H1 (cell line): ENCODE results near the gene SMIM5. TPM values are rescaled to one million over a fixed set of nuclear protein-coding genes. Genes with fewer than 3 reads are reported as not detected.

Experiments
- CTCF ChIA-PET: fragments of 300-600 bp; sonication (Branson Sonifier 250); formaldehyde crosslinking; loops from one replicate; lab custom pipeline; 2021; ENCODE audit not compliant: partially characterized antibody; lab: Charles Lee
- POLR2A ChIA-PET: fragments of 300-600 bp; sonication (Branson Sonifier 250); formaldehyde crosslinking; loops from one replicate; lab custom pipeline; 2021; ENCODE audit warnings: inconsistent platforms; ENCODE audit not compliant: partially characterized antibody; lab: Charles Lee
- DNase-seq, 2 experiments: peaks; one replicate each; pipeline versions ENCODE4 v3.0.0 to v3.0.0-alpha.2; 2010 to 2022; ENCODE audit warnings: low spot score in 2 of 2, low read depth in 1 of 2, mixed read lengths in 1 of 2
- FAIRE-seq: peaks from 2 replicates; lab custom pipeline; 2011; peaks lifted over from hg19 to GRCh38; lab: Jason Lieb, UNC
- H2AFZ ChIP-seq: 2 replicates; pipeline ENCODE4 v1.8.1; 2012; ENCODE audit warnings: low read length, inconsistent platforms
- H2AK5ac ChIP-seq: 2 replicates; pipeline ENCODE4 v1.6.1; 2013; ENCODE audit warnings: low read depth, low read length
- H2BK120ac ChIP-seq: replicated peaks from 2 replicates; pipeline ENCODE3; 2013; ENCODE audit warnings: low read depth, low read length, inconsistent platforms
- H2BK12ac ChIP-seq: 2 replicates; pipeline ENCODE4 v1.6.1; 2013; ENCODE audit warnings: low read depth, low read length
- H2BK15ac ChIP-seq: 2 replicates; pipeline ENCODE4 v1.6.1; 2013; ENCODE audit warnings: low read length
- H2BK20ac ChIP-seq: 2 replicates; pipeline ENCODE4 v1.6.1; 2013; ENCODE audit warnings: low read length
- H2BK5ac ChIP-seq: 2 replicates; pipeline ENCODE4 v1.6.1; 2013; ENCODE audit warnings: low read depth, low read length
- H3K14ac ChIP-seq: 2 replicates; pipeline ENCODE4 v1.6.1; 2013; ENCODE audit warnings: inconsistent platforms; ENCODE audit not compliant: insufficient read length
- H3K18ac ChIP-seq: 2 replicates; pipeline ENCODE4 v1.6.1; 2013; ENCODE audit warnings: low read length; ENCODE audit errors: extremely low read depth
- H3K23ac ChIP-seq: 2 replicates; pipeline ENCODE4 v1.6.1; 2013; ENCODE audit warnings: inconsistent platforms; ENCODE audit not compliant: insufficient read length
- H3K23me2 ChIP-seq: 2 replicates; pipeline ENCODE4 v1.6.1; 2013; ENCODE audit warnings: low read depth, low read length
- H3K27ac ChIP-seq: 2 replicates; pipeline ENCODE4 v1.6.1; 2011; ENCODE audit warnings: low read depth, low read length, inconsistent platforms
- H3K27me3 ChIP-seq, 4 experiments: replicated peaks in 1 of 4; 1 replicate in 1 of 4; 2 replicates in 3 of 4; pipeline versions ENCODE4 v1.6.1 to v1.8.1; 2011 to 2013; ENCODE audit warnings: low read length in 3 of 4, mild to moderate bottlenecking in 3 of 4, inconsistent platforms in 2 of 4, mixed read lengths in 2 of 4, moderate library complexity in 1 of 4; ENCODE audit not compliant: control insufficient read depth in 3 of 4, insufficient read depth in 3 of 4; ENCODE audit errors: extremely low read depth in 1 of 4
- H3K36me3 ChIP-seq, 4 experiments: 2 replicates each; pipeline versions ENCODE4 v1.6.1 to v1.8.1; 2011 to 2013; ENCODE audit warnings: mild to moderate bottlenecking in 4 of 4, low read length in 3 of 4, moderate library complexity in 2 of 4, control low read depth in 1 of 4, inconsistent platforms in 1 of 4; ENCODE audit not compliant: insufficient read depth in 4 of 4, control insufficient read depth in 2 of 4
- H3K4ac ChIP-seq: replicated peaks from 2 replicates; pipeline ENCODE3; 2013; ENCODE audit warnings: low read length, low read depth, mixed read lengths, inconsistent platforms; ENCODE audit not compliant: insufficient read length
- H3K4me1 ChIP-seq, 4 experiments: replicated peaks in 1 of 4; 1 replicate in 1 of 4; 2 replicates in 3 of 4; pipeline versions ENCODE4 v1.6.1 to v1.8.1; 2011 to 2013; ENCODE audit warnings: low read length in 3 of 4, inconsistent platforms in 2 of 4, mixed read lengths in 1 of 4; ENCODE audit not compliant: insufficient read depth in 4 of 4, control insufficient read depth in 3 of 4
- H3K4me2 ChIP-seq, 2 experiments: 2 replicates each; pipeline versions ENCODE4 v1.6.1 to v1.8.1; 2011 to 2013; ENCODE audit warnings: low read depth in 2 of 2, low read length in 2 of 2, control low read depth in 1 of 2, inconsistent platforms in 1 of 2, mild to moderate bottlenecking in 1 of 2; ENCODE audit not compliant: insufficient read depth in 1 of 2
- H3K4me3 ChIP-seq, 4 experiments: fragments of 200-600, 300-600 bp in 1 of 4; sonication (generic), shearing (Covaris generic), sonication (Bioruptor Twin) in 1 of 4; 2 replicates each; pipeline versions ENCODE4 v1.5.1 to v1.8.1; 2011 to 2016; ENCODE audit warnings: low read length in 4 of 4, low read depth in 3 of 4, control low read depth in 2 of 4, inconsistent platforms in 2 of 4, mild to moderate bottlenecking in 2 of 4, mixed read lengths in 1 of 4, moderate library complexity in 1 of 4; ENCODE audit not compliant: insufficient read depth in 2 of 4; ENCODE audit errors: extremely low read depth in 1 of 4
- H3K56ac ChIP-seq: replicated peaks from 2 replicates; pipeline ENCODE3; 2013; ENCODE audit warnings: low read depth, mild to moderate bottlenecking, mixed read lengths, low read length, inconsistent platforms; ENCODE audit not compliant: insufficient read length
- H3K79me1 ChIP-seq: 2 replicates; pipeline ENCODE4 v1.6.1; 2013; ENCODE audit warnings: low read depth, low read length, control low read depth
- H3K79me2 ChIP-seq, 2 experiments: 2 replicates each; pipeline versions ENCODE4 v1.6.1 to v1.8.1; 2012 to 2013; ENCODE audit warnings: low read length in 2 of 2, mild to moderate bottlenecking in 2 of 2, inconsistent platforms in 1 of 2; ENCODE audit not compliant: insufficient read depth in 2 of 2, control insufficient read depth in 1 of 2
- H3K9ac ChIP-seq, 4 experiments: replicated peaks in 1 of 4; 1 replicate in 1 of 4; 2 replicates in 3 of 4; pipeline versions ENCODE4 v1.6.1 to v1.8.1; 2011 to 2013; ENCODE audit warnings: low read depth in 3 of 4, low read length in 3 of 4, control low read depth in 2 of 4, mild to moderate bottlenecking in 2 of 4, moderate library complexity in 2 of 4, inconsistent platforms in 1 of 4; ENCODE audit errors: extremely low read depth in 1 of 4
- H3K9me3 ChIP-seq, 2 experiments: 2 replicates each; pipeline versions ENCODE4 v1.6.1 to v1.8.1; 2012 to 2013; ENCODE audit warnings: mild to moderate bottlenecking in 2 of 2, moderate library complexity in 2 of 2, control low read depth in 1 of 2, inconsistent platforms in 1 of 2, low read depth in 1 of 2, low read length in 1 of 2, mixed read lengths in 1 of 2; ENCODE audit not compliant: insufficient read depth in 2 of 2
- H4K20me1 ChIP-seq, 2 experiments: replicated peaks in 1 of 2; 2 replicates each; pipeline versions ENCODE3 to v1.8.1; 2011 to 2013; ENCODE audit warnings: inconsistent platforms in 2 of 2, low read length in 2 of 2, mild to moderate bottlenecking in 1 of 2; ENCODE audit not compliant: insufficient read depth in 2 of 2, control insufficient read depth in 1 of 2
- H4K5ac ChIP-seq: 2 replicates; pipeline ENCODE4 v1.6.1; 2013; ENCODE audit warnings: low read length, low read depth, mixed read lengths, inconsistent platforms; ENCODE audit not compliant: insufficient read length
- H4K8ac ChIP-seq: 2 replicates; pipeline ENCODE4 v1.8.0; 2013; ENCODE audit warnings: mild to moderate bottlenecking, moderate library complexity, low read length, inconsistent platforms; ENCODE audit not compliant: insufficient read depth; ENCODE audit errors: extremely low read depth
- H4K91ac ChIP-seq: replicated peaks from 2 replicates; pipeline ENCODE3; 2013; ENCODE audit warnings: low read length, mixed read lengths, inconsistent platforms; ENCODE audit not compliant: insufficient read length
- CBX5 ChIP-seq: fragments of 300-800, 300-1000 bp; sonication (generic); IDR thresholded peaks from 2 replicates; pipeline ENCODE4 v1.7.1; 2016; ENCODE audit warnings: antibody characterized with exemption, low read length, low read depth
- CTCF ChIP-seq, 3 experiments: IDR thresholded peaks; 1 replicate in 2 of 3; 2 replicates in 1 of 3; pipeline versions ENCODE4 v1.5.1 to v1.6.1; 2011; ENCODE audit warnings: low read length in 3 of 3, mild to moderate bottlenecking in 3 of 3, inconsistent platforms in 2 of 3, low read depth in 1 of 3, moderate library complexity in 1 of 3; ENCODE audit not compliant: insufficient read depth in 1 of 3; ENCODE audit errors: control extremely low read depth in 1 of 3
- EGR1 ChIP-seq: IDR thresholded peaks from 2 replicates; pipeline ENCODE4 v1.6.1; 2011; ENCODE audit warnings: low read depth, low read length, borderline replicate concordance
- MAX ChIP-seq: IDR thresholded peaks from 2 replicates; pipeline ENCODE4 v1.6.1; 2012; ENCODE audit warnings: inconsistent platforms
- RAD21 ChIP-seq, 2 experiments: IDR thresholded peaks in 1 of 2; conservative IDR thresholded peaks in 1 of 2; 2 replicates each; pipeline ENCODE4 v1.6.1; 2011; ENCODE audit warnings: low read depth in 2 of 2, low read length in 2 of 2, improper control_type of control experiment in 1 of 2, inconsistent platforms in 1 of 2, mild to moderate bottlenecking in 1 of 2, moderate library complexity in 1 of 2
- TCF12 ChIP-seq: IDR thresholded peaks from 2 replicates; pipeline ENCODE4 v1.6.1; 2011; ENCODE audit warnings: low read depth, mild to moderate bottlenecking, low read length
- WGBS, 2 experiments: shearing (Covaris generic) in 1 of 2; methylation state at CpG; one replicate each; pipeline versions ENCODE4 v1.1.6 to v1.1.7; 2013 to 2015; ENCODE audit warnings: low lambda C conversion rate in 2 of 2, mixed read lengths in 2 of 2, inconsistent platforms in 1 of 2, low coverage in 1 of 2, missing lambda C conversion rate in 1 of 2; ENCODE audit not compliant: insufficient replicate concordance in 2 of 2, insufficient coverage in 1 of 2, insufficient read length in 1 of 2; ENCODE audit errors: extremely low coverage in 1 of 2, missing lambda C conversion rate in 1 of 2; 5-methylcytosine and 5-hydroxymethylcytosine counted together
- long read RNA-seq, 2 experiments: library from RNA in 1 of 2; library from capped mRNA in 1 of 2; stranded (forward); transcript quantifications; one replicate each; pipeline ENCODE4 v2.0.0, GENCODE V29; 2021; ENCODE audit warnings: inconsistent platforms in 1 of 2
- polyA minus RNA-seq, 3 experiments: library from RNA; depleted of rRNA, polyadenylated mRNA; stranded (reverse); fragments of >200 nt; gene quantifications; 1 replicate in 2 of 3; 2 replicates in 1 of 3; pipeline ENCODE4 v1.2.3, GENCODE V29; 2011
- polyA plus RNA-seq, 7 experiments: library from polyadenylated mRNA; depleted of rRNA in 3 of 7; stranded (reverse) in 5 of 7; unstranded in 2 of 7; fragments of >200 nt in 5 of 7; fragments of 200-250 nt in 2 of 7; gene quantifications; 1 replicate in 5 of 7; 2 replicates in 1 of 7; 4 replicates in 1 of 7; pipeline versions ENCODE4 v1.2.1 to v1.2.3, GENCODE V29; 2011 to 2013; ENCODE audit warnings: missing spikeins in 2 of 7, mixed read lengths in 2 of 7
- total RNA-seq: library from RNA; stranded (reverse); fragmentation: NEBNext Ultra II Directional; extraction: Animal tissue kit (Norgen Biotek cat#: 25700); gene quantifications from 2 replicates; pipeline ENCODE4 v1.2.1, GENCODE V29; 2021

SMIM5 gene
- total RNA-seq (not detected in 2 replicates), polyA plus RNA-seq (2011; rRNA removed) (not detected in 2 replicates), polyA minus RNA-seq (2011; rRNA and poly(A)+ RNA removed) (not detected in 2 replicates)
- polyA plus RNA-seq (2011; cell fraction: cytosol; rRNA removed), result not detected
- polyA plus RNA-seq (2011; cell fraction: nucleus; rRNA removed), result 0.14 TPM
- polyA plus RNA-seq (2012, experiment 1 of 2), result 0.07 to 0.79 TPM (median 0.30 TPM) in 4 replicates
- 0.08 TPM for polyA plus RNA-seq (2012, experiment 2 of 2)
- polyA plus RNA-seq (2013, experiment 1 of 2), result not detected
- polyA plus RNA-seq (2013, experiment 2 of 2), result not detected
- not detected for polyA minus RNA-seq (2011; cell fraction: cytosol; rRNA and poly(A)+ RNA removed)
- polyA minus RNA-seq (2011; cell fraction: nucleus; rRNA and poly(A)+ RNA removed), result not detected
- long read RNA-seq, experiment 1, result 0 reads
- long read RNA-seq, experiment 2, result 0 reads

GRCh38 chr17:75632863-75633485 lies at the start of gene SMIM5:
SMIM5 (plus strand) TSS chr17:75633434; CDS start chr17:75640202, 6,768 bp downstream.
- no peak for FAIRE-seq
- no peak within 1 kb of the TSS for H3K14ac ChIP-seq
- H3K4me3 ChIP-seq, result peak within 1 kb of the TSS in 1 of 4 experiments; percentile 16; a peak in 3 of 8 replicates
- peaks cover 0 to 3% (median under 1%) of the 10 kb centered on the region in 4 experiments; a peak in 1 of 8 replicates for H3K36me3 ChIP-seq
- H3K79me2 ChIP-seq, result no peaks in the 10 kb centered on the region
- H2AFZ ChIP-seq, result no peak within 1 kb of the TSS
- H3K79me1 ChIP-seq, result no peaks in the 10 kb centered on the region
- no peak within 1 kb of the TSS for H4K5ac ChIP-seq
- H2BK120ac ChIP-seq, result no peak within 1 kb of the TSS
- no peaks in the 10 kb centered on the region for H3K9me3 ChIP-seq
- ChIA-PET CTCF (interaction anchor here (0.6 to 59.2 kb wide), 55 partner anchors 11 to 402 kb away, joined by 3 to 2200 read pairs (median 5); partner anchors contain the start of genes LLGL2, RECQL5, SAP30BP and SMIM5), POLR2A (interaction anchor here (0.8 to 3.4 kb wide), 14 partner anchors 9 to 196 kb away, joined by 3 to 19 read pairs (median 4); partner anchors contain the start of genes RECQL5 and SAP30BP)
- peaks cover 0 to 16% (median 11%) of the 10 kb centered on the region in 4 experiments; a peak in 5 of 7 replicates for H3K4me1 ChIP-seq
- peak within 1 kb of the TSS; percentile 3 for H3K4ac ChIP-seq
- peak within 1 kb of the TSS; percentile 28; the same call in 1 of the 2 replicates for H3K18ac ChIP-seq
- H2BK5ac ChIP-seq, result no peak within 1 kb of the TSS
- H3K23me2 ChIP-seq, result no peaks in the 10 kb centered on the region
- peak; percentile 75 to 97 for DNase-seq
- H4K91ac ChIP-seq, result no peak within 1 kb of the TSS
- no peak within 1 kb of the TSS; a peak in 1 of 7 replicates for H3K9ac ChIP-seq
- no peak within 1 kb of the TSS for H3K27ac ChIP-seq
- no peak within 1 kb of the TSS for H2BK20ac ChIP-seq
- H3K4me2 ChIP-seq, result peak within 1 kb of the TSS; percentile 20 to 54
- no peak within 1 kb of the TSS for H2AK5ac ChIP-seq
- H3K27me3 ChIP-seq, result no peaks in the 10 kb centered on the region
- H2BK15ac ChIP-seq, result no peak within 1 kb of the TSS
- 28% methylated on average over 19 of the region's 19 CpGs; no CpG with 5 or more reads in 1 of the 2 experiments for WGBS, 2 experiments
- H3K56ac ChIP-seq, result no peak within 1 kb of the TSS
- peaks cover 5 to 20% of the 10 kb centered on the region in 2 experiments for H4K20me1 ChIP-seq
- no peak within 1 kb of the TSS for H3K23ac ChIP-seq
- H2BK12ac ChIP-seq, result peak within 1 kb of the TSS; percentile 4; the same call in 1 of the 2 replicates
- no peak within 1 kb of the TSS; the same call in 1 of the 2 replicates for H4K8ac ChIP-seq
- TF ChIP-seq CBX5 (no peak), CTCF (IDR thresholded peaks at IDR 0.05; ENCODE audit: control extremely low read depth in 1 of 3, insufficient read depth in 1 of 3, low read depth in 1 of 3, low read length in 3 of 3) (peak; percentile 93 to 95 (median 94)), EGR1 (no peak), TCF12 (peak; percentile 22; the same call in 1 of the 2 replicates), RAD21 (IDR thresholded peaks at IDR 0.05 in 1 of 2, conservative IDR thresholded peaks at IDR 0.05 in 1 of 2; ENCODE audit: low read depth in 2 of 2, low read length in 2 of 2) (peak; percentile 58 to 70), MAX (peak; percentile 23; the same call in 1 of the 2 replicates)
